Hepatocyte (in vitro differentiated cells): ENCODE measurements around the gene MLIP.

ENCODE experiments used
- EZH2 ChIP-seq: fragments of 200-600 bp; sonication (generic); IDR thresholded peaks from 2 replicates; pipeline ENCODE4 v1.6.1; 2016; ENCODE audit warnings: antibody characterized with exemption, mild to moderate bottlenecking, borderline replicate concordance
- EZH2phosphoT487 ChIP-seq: fragments of 200-600 bp; sonication (generic); IDR thresholded peaks from one replicate; pipeline ENCODE4 v1.6.1; 2018; ENCODE audit warnings: antibody characterized with exemption, mild to moderate bottlenecking, low read depth, moderate library complexity; ENCODE audit not compliant: unreplicated experiment, severe bottlenecking
- TF ChIP-seq, protein P1 (sequence below): fragments of 200-600 bp; sonication (generic); IDR thresholded peaks from 2 replicates; pipeline ENCODE4 v1.5.1; 2016; ENCODE audit warnings: antibody characterized with exemption, mild to moderate bottlenecking; ENCODE audit not compliant: poor library complexity

DNA sequence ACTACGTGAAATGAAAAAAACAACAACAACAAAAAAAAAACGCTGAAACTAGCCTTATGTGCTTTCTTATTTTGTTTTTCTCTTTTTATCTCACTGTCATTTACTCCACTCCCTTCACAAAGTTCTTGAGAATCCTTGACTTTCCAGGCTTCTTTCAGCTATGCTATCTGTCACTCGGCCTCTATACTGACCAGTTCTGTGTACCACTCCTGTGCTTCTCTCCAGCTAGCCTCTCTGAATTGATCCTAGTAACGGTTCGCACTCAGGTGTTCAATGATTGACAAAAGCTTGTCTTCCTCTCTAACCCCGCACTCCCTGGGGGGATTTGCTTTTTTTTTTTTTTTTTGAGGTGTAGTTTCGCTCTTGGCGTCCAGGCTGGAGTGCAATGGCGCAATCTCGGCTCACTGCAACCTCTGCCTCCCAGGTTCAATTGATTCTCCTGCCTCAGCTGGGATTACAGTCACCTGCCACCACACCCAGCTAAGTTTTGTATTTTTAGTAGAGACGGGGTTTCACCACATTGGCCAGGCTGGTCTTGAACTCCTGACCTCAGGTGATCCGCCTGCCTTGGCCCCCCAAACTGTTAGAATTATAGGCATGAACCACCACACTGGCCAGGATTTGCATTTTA, 31.8 kb downstream of the MLIP start:
- no peak for TF ChIP-seq EZH2
- TF ChIP-seq, protein P1, sequence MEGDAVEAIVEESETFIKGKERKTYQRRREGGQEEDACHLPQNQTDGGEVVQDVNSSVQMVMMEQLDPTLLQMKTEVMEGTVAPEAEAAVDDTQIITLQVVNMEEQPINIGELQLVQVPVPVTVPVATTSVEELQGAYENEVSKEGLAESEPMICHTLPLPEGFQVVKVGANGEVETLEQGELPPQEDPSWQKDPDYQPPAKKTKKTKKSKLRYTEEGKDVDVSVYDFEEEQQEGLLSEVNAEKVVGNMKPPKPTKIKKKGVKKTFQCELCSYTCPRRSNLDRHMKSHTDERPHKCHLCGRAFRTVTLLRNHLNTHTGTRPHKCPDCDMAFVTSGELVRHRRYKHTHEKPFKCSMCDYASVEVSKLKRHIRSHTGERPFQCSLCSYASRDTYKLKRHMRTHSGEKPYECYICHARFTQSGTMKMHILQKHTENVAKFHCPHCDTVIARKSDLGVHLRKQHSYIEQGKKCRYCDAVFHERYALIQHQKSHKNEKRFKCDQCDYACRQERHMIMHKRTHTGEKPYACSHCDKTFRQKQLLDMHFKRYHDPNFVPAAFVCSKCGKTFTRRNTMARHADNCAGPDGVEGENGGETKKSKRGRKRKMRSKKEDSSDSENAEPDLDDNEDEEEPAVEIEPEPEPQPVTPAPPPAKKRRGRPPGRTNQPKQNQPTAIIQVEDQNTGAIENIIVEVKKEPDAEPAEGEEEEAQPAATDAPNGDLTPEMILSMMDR: no peak
- no peak for TF ChIP-seq EZH2phosphoT487
